Gastrocnemius medialis (tissue), 4 donors: ENCODE data around the gene PRKAA2.

ENCODE experiments used
- POLR2A ChIP-seq, 2 donors: fragments of 450-650 bp; IDR thresholded peaks; one replicate each; pipeline ENCODE4 v1.6.1; 2017; ENCODE audit warnings: antibody characterized with exemption in 2 of 2, mild to moderate bottlenecking in 2 of 2, moderate library complexity in 2 of 2
- TF ChIP-seq, protein P1 (sequence below), 5 experiments: fragments of 450-650 bp in 3 of 5; fragments of 200-600 bp in 2 of 5; sonication (generic) in 2 of 5; IDR thresholded peaks in 4 of 5; conservative IDR thresholded peaks in 1 of 5; 1 replicate in 4 of 5; 2 replicates in 1 of 5; pipeline ENCODE4 v1.5.1; 2016 to 2019; ENCODE audit warnings: antibody characterized with exemption in 5 of 5, mild to moderate bottlenecking in 3 of 5, moderate library complexity in 3 of 5

DNA sequence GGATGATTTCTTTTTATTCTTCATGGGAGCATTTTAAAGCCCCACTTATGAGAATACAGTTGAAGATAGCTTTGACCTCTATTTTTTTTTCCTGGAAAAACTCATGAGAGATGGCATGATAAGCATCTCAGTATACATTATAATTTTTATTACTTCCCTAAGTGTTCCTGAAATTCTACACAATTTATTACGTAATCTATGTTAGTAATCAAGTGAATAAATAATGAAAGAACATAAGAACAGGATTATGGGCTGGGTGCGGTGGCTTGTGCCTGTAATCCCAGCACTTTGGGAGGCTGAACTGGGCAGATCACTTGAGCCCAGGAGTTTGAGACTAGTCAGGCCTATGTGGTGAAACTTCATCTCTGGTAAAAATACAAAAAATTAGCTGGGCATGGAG lies 13.2 kb upstream of the PRKAA2 start:
- TF ChIP-seq, protein P1, sequence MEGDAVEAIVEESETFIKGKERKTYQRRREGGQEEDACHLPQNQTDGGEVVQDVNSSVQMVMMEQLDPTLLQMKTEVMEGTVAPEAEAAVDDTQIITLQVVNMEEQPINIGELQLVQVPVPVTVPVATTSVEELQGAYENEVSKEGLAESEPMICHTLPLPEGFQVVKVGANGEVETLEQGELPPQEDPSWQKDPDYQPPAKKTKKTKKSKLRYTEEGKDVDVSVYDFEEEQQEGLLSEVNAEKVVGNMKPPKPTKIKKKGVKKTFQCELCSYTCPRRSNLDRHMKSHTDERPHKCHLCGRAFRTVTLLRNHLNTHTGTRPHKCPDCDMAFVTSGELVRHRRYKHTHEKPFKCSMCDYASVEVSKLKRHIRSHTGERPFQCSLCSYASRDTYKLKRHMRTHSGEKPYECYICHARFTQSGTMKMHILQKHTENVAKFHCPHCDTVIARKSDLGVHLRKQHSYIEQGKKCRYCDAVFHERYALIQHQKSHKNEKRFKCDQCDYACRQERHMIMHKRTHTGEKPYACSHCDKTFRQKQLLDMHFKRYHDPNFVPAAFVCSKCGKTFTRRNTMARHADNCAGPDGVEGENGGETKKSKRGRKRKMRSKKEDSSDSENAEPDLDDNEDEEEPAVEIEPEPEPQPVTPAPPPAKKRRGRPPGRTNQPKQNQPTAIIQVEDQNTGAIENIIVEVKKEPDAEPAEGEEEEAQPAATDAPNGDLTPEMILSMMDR (IDR thresholded peaks at IDR 0.05 in 4 of 5, conservative IDR thresholded peaks at IDR 0.05 in 1 of 5) = no peak
- no peak for TF ChIP-seq POLR2A (IDR thresholded peaks at IDR 0.05)
